Measurements from ENCODE around the gene MED7.

The MED7 gene

GRCh38 chr5:157100140-157100679 lies 42.5 kb downstream of the MED7 start:
- TF ChIP-seq CTCF (conservative IDR thresholded peaks at IDR 0.05), result no peak
- TF ChIP-seq ZFX (IDR thresholded peaks at IDR 0.05), result no peak
- H3K27ac ChIP-seq, result no peak overlapping the region

GRCh38 chr5:157088342-157088990 lies 54.2 kb downstream of the MED7 start:
- TF ChIP-seq ZFX (IDR thresholded peaks at IDR 0.05) (no peak), CTCF (conservative IDR thresholded peaks at IDR 0.05) (no peak)
- no peak overlapping the region for H3K27ac ChIP-seq

All from C4-2B (cell line).